ENCODE measurements around the gene OCIAD1.

- TF ChIP-seq POLR2AphosphoS5 (IDR thresholded peaks at IDR 0.05; ENCODE audit: borderline replicate concordance, low read depth, low read length): no peak
- no peak for TF ChIP-seq EZH2 (IDR thresholded peaks at IDR 0.05)
Measured at GRCh38 chr4:48877827-48878535, 47.1 kb downstream of the OCIAD1 start.

All from SK-N-MC (cell line).